HUDEP-2 (cell line): Measurements from ENCODE around the gene PIEZO1.

Experiments used
- DNase-seq, 76 experiments: peaks; one replicate each; lab custom pipeline; 2025; ENCODE audit not compliant: unreplicated experiment in 76 of 76; lab: John Stamatoyannopoulos, UW

The PIEZO1 gene

DNA sequence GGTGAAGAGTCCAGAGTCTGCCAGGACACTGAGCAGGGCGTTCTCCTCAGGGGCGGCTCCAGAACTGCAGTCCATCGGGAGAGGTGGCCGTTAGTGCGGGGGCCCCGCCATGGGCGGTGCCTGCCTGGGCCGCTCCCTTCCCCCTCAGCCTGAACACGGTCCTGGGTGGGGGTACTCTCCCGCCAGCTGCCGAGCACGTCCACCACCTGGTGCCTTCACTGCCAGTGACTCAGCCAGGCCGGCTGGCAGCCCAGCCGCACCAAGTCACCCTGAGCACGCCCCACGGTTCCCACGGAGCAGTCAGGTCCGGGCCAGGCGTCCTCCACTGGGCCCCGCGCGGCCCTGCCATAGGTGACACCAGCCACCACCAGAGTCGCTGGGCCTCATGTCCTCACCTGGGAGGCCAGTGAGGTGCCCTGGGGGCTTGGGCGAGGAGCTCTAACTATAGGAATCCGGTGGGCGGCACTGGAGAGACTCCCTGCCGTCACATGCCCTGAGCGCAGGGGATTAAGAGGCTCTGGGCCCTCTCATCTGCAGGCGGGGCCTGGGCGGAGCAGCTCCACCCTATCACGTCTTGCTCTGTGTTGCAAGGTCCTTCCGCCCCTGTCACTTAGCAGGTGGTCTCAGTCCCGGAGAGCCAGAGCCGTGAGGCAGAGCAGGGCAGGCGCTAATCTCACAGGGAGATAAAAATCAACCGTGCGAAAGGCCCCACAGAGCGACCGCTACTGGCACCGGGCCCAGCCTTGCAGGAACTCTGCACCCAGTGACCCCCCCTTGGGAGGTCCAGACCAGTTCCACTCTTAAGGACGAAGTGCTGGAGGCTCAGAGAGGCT is 14.3 kb downstream of the PIEZO1 start:
- peak in 74 of 76 experiments; percentile 29 to 97 (median 78) for DNase-seq

DNA sequence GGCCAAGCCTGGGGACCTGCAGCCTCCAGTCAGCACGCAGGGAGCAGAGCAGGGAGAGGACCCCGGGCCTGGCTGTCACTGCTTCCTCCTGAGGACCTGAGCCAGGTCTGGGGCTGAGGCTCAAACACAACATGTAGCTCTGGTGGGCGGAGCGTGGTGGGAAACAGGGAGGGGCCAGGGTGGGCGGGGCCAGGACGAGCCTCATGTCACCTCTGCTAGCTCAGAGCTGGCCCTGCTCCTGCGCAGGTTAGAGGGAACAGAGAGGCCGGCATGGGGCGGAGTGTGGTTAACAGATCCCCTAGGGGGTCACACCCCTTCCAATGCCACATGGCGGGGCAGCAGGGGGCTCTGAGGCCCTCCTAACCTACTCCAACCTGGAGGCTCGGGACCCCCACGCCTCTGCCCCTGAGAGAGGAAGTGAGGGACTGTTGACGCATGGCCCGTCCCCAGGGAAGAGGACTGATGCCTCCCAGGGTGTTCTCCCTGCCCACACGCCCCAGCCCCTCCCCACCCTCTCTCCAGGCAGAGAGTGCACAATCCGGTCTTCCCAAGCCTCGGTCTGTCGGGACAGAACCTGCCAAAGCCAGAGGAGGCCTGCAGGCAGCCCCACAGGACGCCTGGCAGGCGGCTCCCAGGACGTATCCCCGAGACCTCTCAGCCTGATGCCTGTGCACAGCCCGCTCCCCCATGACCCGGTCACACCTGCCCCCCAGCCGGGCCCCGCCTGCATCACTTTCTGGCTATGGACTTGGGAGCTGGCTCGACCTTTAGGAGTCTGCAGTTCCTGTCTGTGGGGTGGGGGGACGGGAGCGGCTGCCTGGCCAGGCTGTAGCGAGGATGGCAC is 15.2 kb downstream of the PIEZO1 start:
- DNase-seq = peak in 58 of 76 experiments; percentile 11 to 83 (median 56)

DNA sequence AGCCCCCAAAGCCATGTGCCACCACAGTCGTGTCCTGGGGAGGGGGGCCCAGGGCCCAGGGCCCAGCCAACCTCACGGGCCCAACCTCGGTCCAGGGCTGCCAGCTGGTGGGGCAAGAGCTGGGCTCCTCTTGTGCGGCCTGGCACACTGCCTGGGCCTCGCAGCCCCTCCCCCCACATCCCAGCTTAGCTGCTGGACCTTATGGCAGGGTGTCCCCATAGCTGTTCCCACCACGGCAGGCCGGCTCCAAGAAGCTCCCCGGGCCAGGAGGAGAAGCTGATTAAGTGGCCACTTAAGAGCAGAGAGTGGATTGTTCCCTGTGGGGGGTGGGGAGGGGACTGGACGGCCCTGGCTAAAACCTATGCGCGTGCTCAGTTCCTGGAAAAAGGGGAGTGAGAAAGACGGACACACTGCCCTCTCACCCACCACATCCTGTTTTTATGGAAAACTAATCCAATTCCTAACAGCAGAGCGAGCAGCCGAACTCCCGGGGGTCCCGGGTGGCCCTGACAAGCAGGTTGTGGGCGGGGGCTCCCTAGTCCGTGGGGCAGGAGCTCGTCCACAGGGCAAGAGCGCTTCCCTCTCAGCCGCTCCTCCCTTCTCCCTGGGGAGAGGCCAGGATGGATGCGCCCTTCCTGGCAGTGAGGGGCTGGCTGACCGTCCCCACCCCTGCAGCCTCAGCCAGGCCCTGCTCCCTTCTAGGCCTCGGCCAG is 16.8 kb downstream of the PIEZO1 start:
- peak in 18 of 76 experiments; percentile 6 to 46 (median 27) for DNase-seq

DNA sequence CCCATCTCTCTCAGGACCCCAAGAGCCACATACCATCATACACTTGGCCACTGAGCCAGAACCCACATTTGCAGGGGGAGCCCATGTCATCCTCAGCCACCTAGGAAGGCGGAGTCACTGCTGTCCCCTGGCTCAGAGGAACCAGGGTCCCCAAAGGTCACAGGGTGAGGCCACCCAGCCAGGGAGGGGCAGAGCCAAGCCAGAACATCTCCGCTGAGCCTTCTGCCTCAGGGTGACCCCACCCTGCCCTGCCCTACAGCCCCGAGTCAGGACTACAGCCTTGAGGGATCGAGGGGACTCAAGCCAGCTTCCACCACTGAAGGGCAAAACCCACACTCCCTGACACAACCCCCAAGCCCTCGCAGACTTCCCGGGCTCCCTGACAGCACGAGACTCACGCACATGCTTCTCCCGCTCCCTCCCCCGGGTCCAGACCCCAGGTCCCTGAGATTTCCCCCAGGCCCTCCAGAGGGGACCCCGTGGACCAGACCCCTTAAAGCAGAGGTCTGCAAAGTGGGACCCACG is 17.4 kb downstream of the PIEZO1 start:
- DNase-seq = peak in 21 of 76 experiments; percentile 5 to 45 (median 19)

DNA sequence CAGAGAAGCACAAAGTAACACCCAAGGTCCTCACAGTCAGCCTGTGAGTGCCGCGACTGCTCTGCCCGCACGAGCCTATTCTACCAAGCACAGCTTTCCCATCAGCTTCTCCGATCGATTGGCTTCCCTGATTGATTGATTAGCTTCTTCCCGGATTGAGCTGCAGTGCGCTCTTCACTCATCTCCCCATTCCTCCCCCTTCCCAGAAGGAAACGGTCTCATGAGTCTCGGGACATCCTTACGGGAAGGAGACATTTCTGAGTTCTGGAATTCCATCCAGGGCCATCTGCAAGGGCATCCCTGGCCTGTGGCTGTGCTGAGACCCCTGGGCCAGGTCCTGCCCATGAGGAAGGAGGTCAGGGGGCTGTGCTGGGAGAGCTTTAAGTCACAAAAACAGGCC is 18.0 kb downstream of the PIEZO1 start:
- DNase-seq = no peak

DNA sequence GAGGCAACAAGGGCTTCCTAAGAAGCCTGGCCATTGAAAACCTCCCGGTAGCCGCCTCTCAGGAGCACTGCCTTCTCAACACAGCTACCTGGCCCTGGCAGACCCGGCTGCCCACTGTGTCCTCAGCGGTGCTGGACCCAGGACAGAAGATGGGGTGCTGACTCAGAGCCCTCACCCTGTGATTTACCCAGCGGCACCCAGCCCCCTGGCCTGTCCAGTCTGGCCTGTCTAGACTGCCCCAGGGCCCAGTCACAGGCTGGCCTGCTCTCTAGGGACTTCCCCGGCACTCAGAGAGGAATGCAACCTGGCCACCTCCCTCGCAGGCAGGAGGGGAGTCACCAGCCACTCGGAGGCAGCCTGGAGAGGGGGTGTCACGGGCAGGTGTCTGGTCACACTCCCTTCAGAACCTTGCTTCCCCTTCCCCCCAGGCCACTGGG is 20.1 kb downstream of the PIEZO1 start:
- DNase-seq = no peak

DNA sequence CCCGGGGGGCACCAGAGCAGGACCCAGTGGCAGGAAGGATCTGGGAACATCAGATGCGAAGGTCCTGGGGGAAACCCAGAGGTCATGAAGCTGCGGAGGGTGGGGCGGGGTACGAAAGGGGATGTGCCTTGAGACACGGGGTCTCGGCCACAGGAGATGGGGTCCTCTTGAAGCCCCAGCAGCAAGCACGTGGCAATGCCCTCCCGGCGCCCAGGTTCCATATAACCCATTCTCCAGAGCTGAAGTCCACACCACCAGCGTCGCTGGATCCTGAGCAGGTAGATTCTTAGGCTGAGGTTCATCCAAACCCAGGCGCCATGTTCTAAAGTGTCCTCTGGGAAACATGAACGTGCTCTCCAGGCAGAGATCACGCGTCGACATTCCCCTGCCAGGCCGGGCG is 20.9 kb downstream of the PIEZO1 start:
- DNase-seq = no peak

DNA sequence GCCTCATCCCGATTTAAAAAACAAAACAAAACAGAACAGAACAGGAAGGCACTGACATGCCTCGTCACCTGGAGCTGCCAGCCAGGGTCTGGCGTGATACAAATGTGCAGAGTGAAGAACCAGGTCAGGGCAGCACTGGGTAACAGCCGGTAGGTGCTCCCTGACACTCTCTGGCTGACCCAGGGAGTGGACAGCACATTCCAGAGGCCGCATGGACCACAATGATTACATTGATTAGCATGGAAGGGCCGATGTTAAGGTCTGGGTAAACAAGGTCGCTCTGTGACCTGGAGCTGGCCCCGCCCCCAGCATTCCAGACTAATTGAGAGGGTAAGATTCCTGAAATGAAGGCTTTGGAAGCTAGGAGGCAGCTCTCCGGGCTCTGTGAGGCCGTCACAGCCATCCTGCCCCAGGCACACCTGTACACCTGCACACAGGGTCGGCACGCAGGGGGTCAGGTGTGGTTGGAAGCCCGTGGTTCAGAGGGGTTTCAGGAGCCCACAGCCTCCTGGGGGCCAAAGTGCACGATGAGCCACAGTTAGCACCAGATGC is 21.4 kb downstream of the PIEZO1 start:
- DNase-seq = no peak

DNA sequence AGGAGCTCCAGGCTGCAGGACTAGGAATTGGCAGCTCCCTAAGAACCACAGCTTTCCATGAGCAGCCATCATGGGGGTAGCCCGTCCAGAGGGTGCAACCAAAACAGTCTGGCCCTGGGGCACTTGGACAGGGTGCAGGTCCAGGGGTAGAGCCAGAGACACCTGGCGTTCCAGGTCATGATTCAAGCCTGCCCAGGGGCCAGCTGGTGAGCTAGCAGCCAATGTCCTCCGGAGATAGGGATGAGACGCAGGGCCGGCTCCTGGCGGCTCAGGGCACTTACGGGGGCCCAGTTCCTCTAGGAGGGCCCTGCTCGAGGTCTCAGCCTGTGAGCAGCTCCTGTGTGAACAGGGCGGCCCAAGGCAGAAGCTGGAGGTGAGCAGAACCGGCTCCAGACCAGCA is 22.1 kb downstream of the PIEZO1 start:
- DNase-seq = no peak

DNA sequence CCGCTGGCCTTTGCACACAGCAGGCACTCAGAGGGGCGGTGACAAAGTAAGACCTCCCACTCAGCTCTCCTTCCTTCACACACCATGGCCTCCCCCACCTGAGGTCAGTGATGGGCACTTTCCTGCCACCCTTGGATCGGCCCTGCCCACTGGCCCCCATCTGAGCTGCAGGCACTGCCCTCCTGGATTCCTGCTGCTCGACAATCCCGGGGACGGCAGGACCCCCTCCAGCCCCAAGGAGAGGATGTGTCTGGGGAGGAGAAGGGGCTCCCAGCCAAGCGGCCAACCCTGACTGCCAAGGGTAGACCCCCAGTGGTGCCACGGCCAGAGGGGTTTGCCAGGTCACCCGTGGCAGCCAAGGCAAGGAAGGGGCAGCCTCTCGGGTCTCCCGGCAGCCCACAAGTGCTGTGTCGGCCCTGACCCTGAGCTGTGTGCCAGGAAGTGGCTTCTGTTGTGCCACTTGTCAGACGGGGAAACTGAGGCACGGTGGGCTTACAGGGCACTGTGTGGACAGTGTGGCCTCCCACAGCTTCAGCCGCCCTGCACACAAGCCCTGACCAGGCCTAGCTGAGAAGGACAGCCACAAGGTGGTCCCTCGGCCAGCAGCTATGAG is 22.7 kb downstream of the PIEZO1 start:
- no peak for DNase-seq

DNA sequence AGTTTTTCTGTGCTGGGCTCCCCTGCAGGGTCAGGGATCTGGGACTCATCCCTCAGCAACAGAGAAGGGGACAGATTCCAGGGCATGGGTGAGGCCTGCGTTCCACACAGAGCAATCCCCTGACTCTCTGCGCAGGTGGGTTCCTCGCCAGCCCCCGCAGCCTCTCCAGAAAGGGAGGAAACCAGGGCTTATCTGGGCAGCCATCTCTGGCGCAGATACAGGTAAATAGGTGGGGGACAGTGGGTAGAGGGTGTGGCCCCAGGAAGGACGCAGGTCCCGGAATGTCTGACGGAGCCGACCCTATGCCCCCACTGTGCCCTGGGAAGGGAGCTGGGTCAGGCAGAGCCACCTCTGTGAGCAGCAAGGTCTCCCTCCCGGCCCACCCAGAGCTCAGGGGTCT is 23.2 kb downstream of the PIEZO1 start:
- no peak for DNase-seq

DNA sequence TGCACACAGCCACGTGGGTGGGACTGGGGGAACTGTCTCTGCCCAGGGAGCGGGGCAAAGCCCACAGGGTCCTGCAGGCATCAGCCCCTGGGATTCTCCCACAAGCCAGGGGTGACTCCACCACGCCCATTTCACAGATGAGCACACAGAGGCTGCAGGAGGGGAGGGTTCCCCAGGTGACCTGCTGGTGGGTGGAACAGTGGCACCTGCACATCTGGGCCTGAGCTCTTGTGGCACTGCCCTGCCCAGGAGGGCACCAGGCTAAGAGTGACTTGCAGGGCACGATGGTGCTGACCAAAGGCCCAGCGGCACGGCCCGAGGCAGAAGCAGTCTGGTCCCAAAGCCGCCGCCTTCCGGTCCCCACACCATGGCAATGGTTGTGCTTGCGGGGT is 23.9 kb downstream of the PIEZO1 start:
- DNase-seq = no peak

DNA sequence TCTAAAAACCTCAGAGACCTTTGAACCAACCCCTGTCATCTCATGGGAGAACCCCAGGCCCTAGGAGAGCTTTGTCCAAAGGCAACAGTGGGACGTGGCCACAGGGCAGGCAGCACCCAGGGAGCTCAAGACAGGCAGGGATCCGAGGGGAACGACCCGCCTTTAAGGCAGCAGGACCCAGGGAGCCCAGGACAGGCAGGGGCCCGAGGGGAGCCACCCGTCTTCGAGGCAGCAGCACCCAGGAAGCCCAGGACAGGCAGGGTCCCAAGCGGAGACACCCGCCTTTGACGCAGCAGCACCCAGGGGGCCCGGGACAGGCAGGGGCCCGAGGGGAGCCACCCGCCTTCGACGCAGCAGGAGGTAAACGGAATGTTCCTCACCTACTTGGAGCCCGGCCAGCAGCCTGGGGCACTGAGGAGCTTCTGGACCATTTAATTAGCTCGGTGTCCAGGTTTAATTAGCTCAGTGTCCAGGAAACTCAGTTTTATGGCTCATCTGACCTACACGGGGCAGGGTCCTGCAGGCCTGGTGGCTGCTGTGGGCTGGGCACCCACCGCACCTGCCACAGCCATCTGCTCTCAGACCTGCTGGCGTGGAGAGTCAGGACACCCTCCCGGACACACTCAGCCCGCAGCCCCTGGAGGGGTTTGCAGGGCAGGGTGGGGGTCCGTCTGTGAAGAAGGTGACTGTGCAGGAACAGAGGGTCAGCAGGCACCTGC is 24.4 kb downstream of the PIEZO1 start:
- no peak for DNase-seq

DNA sequence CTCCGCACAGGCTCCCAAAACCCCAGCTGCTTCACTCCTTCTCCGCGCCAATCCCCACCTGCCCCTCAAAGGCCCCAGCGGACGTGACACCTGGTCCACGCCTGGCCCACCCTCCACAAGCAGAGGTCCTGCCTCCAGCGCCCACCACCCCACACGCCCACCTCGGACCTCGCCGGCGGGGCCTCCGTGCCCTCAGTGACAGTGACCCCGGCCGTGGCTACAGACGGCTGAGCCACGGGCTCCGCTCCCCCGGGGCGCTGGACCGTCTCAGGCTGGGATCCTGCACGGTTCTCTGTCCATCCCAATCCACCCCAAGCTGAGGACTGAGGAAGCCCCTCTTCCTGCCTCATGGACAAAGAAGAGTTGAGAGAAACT is 25.1 kb downstream of the PIEZO1 start:
- no peak for DNase-seq

DNA sequence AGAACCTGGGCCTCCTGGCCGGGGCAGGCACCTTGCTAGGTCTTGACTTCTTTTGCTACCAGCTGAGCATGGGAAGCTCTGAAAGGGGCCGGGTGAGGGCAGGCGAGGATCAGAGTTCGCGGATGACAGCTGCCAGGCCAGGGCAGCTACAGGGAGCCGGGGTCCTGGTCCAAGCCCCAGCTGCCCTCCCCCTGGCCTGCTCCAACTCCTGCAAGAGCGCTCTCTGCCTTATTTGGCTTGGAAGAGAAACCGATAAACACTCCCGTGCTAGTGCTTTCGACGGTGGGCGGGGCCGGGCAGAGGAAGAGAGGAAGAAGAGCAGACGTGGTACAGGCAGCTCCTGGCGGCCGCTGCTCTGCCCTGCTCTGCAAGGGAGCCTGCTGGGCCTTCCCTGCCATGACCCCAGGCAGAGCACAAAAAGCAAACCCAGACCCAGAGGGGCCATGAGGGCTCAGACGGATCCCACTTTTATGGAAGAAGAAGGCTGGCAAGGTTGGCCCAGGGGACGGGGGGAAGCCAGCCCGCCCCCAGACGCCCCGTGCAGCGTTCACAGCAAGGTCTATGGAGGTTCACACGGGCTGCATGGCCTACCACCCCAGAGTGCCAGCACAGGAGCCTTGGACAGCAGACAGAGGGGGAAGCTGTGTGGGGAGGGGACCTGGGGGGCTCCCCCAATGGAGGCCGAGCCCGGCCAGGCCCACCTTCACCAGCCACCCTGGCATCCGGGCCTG is 25.6 kb downstream of the PIEZO1 start:
- DNase-seq = no peak

DNA sequence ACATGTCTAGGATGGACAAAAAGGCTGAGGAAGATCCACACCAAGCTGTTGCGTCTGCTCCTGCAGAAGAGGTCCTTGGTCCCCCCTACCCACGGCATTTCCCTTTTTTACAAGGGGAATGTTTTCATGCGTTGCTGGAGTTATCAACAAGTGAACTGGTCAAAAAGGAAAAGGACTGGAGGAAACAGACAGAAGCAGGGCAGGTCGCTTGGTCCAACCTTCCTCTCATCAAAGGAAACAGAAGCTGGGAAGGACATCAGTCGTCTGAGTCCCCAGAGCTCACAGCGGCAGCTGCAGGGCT is 26.1 kb downstream of the PIEZO1 start:
- no peak for DNase-seq

DNA sequence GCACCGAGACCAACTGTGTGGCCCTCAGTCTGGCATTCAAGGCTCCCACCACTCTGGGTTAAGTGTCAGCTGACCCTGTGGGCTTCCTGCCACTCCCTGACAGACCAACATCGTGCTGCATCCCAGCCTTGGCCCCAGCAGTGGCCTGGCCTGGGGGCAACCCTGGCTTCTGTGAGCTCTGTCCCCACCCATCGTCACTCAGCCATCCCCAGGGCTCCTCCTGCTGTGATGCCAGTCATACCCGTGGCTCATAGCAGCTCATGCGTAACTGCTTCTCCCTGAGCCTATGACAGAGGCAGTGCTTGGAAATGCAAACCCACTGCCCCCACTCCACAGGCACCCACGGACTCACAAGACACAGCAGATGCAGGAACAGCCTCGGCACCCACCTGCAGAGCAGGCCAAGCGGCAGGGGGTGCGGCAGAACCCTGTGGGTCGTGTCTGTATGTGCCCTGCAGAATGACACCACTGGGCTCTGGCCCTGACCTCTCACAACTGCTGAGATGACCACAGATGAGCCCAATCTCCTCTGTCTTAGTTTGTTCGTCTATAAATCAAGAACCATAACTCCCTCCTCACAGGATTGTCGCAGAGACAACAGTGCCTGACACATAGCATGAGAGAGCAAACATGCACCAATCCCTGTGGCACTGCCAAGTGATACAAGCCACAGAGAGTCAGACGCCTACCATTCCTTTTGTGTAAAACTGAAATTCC is 26.6 kb downstream of the PIEZO1 start:
- DNase-seq = no peak

DNA sequence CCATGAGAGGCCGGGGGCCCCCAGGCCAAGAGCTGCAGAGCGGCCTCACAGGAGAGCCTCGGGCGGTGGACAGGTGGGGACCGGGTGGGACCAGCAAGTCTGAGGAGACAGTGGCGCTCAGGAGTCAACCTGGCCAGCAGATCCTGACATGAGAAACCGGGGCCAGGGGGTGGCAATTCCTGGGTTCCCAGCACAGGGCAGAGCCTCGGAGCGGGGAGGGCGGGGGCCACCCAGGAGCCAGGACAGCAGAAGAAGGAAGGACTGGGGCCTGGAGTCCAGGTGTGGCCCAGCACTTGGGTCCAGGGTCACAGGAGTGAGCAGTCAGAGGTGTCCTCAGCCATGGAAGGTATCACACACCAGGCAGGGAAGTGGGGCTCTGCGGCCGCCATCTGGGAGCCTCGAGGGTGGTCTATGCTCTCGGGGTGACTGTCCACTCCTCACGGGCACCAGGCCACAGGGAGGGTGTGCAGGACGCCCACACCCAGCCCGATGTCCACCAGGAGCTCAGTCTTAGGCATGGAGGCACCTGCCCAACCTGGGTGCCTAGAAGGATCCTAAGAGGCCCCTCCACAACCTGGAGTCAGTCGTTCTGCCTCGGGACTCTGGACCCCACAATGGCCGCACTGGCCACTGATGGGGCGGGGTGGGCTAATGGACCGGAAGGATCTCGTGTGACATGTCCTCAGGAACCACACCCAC is 29.1 kb downstream of the PIEZO1 start:
- DNase-seq = no peak
